ENCODE measurements around the gene PLA2G4A.

- TF ChIP-seq EZH2 (IDR thresholded peaks at IDR 0.05; ENCODE audit: borderline replicate concordance, insufficient read depth, low read length, poor library complexity, severe bottlenecking) (no peak), POLR2AphosphoS5 (IDR thresholded peaks at IDR 0.05) (no peak), CTCF (IDR thresholded peaks at IDR 0.05; ENCODE audit: poor library complexity, severe bottlenecking) (no peak), EP300 (conservative IDR thresholded peaks at IDR 0.05; ENCODE audit: poor library complexity, severe bottlenecking) (no peak)
These were observed 148.7 kb downstream of the PLA2G4A start for GRCh38 chr1:186977266-186977957.

Data from neural cell (in vitro differentiated cells).